Right atrium auricular region (tissue), 2 donors: ENCODE data around the gene TMPRSS6. TPM values are rescaled to one million over a fixed set of nuclear protein-coding genes. Genes with fewer than 3 reads are reported as not detected.

Source experiments
- DNase-seq: peaks from one replicate; pipeline ENCODE4 v3.0.0-alpha.2; 2019; ENCODE audit warnings: low spot score
- H3K27ac ChIP-seq, 2 donors: fragments of 200-600 bp; sonication (generic); 1 replicate in 1 of 2; 2 replicates in 1 of 2; pipeline ENCODE4 v1.5.1; 2016 to 2019
- H3K27me3 ChIP-seq, 2 donors: fragments of 200-600 bp; sonication (generic); one replicate each; pipeline versions ENCODE4 v1.5.1 to v1.6.0; 2017 to 2019
- H3K36me3 ChIP-seq: fragments of 200-600 bp; sonication (generic); one replicate; pipeline ENCODE4 v1.5.1; 2016
- H3K4me1 ChIP-seq, 2 donors: fragments of 200-600 bp; sonication (generic); one replicate each; pipeline versions ENCODE4 v1.5.1 to v1.6.0; 2017 to 2019
- H3K4me3 ChIP-seq, 2 donors: fragments of 200-600 bp; sonication (generic); 1 replicate in 1 of 2; 2 replicates in 1 of 2; pipeline ENCODE4 v1.5.1; 2017 to 2019; ENCODE audit warnings: mild to moderate bottlenecking in 1 of 2, moderate library complexity in 1 of 2
- H3K9me3 ChIP-seq, 2 donors: fragments of 200-600 bp; sonication (generic); one replicate each; pipeline ENCODE4 v1.5.1; 2019
- total RNA-seq, 2 donors: library from RNA; depleted of rRNA; stranded (reverse); fragments of >200 nt; gene quantifications; one replicate each; pipeline ENCODE4 v1.1.0, GENCODE V29; 2016
- TF ChIP-seq, protein P1 (sequence below), 2 donors: fragments of 200-600 bp; sonication (generic); IDR thresholded peaks; one replicate each; pipeline ENCODE4 v1.5.1; 2019; ENCODE audit warnings: antibody characterized with exemption in 2 of 2

The TMPRSS6 gene
- total RNA-seq, 2 donors from 2014 or later = not detected

- no peaks in the 10 kb centered on the region for H3K9me3 ChIP-seq
- H3K27ac ChIP-seq = no peak overlapping the region
- TF ChIP-seq, protein P1, sequence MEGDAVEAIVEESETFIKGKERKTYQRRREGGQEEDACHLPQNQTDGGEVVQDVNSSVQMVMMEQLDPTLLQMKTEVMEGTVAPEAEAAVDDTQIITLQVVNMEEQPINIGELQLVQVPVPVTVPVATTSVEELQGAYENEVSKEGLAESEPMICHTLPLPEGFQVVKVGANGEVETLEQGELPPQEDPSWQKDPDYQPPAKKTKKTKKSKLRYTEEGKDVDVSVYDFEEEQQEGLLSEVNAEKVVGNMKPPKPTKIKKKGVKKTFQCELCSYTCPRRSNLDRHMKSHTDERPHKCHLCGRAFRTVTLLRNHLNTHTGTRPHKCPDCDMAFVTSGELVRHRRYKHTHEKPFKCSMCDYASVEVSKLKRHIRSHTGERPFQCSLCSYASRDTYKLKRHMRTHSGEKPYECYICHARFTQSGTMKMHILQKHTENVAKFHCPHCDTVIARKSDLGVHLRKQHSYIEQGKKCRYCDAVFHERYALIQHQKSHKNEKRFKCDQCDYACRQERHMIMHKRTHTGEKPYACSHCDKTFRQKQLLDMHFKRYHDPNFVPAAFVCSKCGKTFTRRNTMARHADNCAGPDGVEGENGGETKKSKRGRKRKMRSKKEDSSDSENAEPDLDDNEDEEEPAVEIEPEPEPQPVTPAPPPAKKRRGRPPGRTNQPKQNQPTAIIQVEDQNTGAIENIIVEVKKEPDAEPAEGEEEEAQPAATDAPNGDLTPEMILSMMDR (IDR thresholded peaks at IDR 0.05) = no peak
- H3K4me1 ChIP-seq = no peaks in the 10 kb centered on the region
- no peak for DNase-seq
- no peak overlapping the region for H3K4me3 ChIP-seq
- H3K27me3 ChIP-seq = peaks cover 0 to 16% of the 10 kb centered on the region in 2 donors
- H3K36me3 ChIP-seq = peaks cover 5% of the 10 kb centered on the region
Measured at GRCh38 chr22:37065961-37066360, 43.6 kb downstream of the TMPRSS6 start.

DNA sequence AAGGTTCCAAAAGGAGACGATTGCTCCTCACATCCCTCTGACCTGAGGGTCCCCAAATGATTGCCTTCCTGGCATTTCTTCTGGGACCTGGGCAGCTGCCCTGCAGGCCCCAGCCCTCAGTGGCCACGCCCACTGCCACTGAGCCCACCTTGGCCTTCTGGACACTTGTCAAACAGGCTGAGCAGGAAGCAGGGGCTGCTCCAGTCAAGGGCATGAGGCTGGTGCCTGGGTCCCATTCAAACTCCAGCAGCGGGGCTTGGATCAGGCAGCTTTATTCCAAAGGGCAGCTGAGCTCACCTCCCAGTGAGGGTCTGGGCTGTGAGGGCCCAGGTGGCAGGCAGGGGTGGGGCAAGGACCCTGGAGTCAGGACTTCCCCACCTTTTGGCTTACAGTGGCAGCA is 44.3 kb downstream of the TMPRSS6 start:
- H3K27ac ChIP-seq = no peak overlapping the region
- DNase-seq = no peak

GRCh38 chr22:37064553-37064952 is 45.0 kb downstream of the TMPRSS6 start:
- Histone ChIP-seq H3K4me1 (no peaks in the 10 kb centered on the region), H3K4me3 (no peak overlapping the region), H3K27me3 (peaks cover 0 to 14% of the 10 kb centered on the region in 2 donors), H3K9me3 (no peaks in the 10 kb centered on the region), H3K27ac (no peak overlapping the region), H3K36me3 (peaks cover 16% of the 10 kb centered on the region)
- DNase-seq = no peak
- TF ChIP-seq, protein P1 (IDR thresholded peaks at IDR 0.05) = no peak

More for the DNA sequence above, 44.3 kb downstream of the TMPRSS6 start:
- peaks cover 10% of the 10 kb centered on the region for H3K36me3 ChIP-seq
- peaks cover 0 to 16% of the 10 kb centered on the region in 2 donors for H3K27me3 ChIP-seq
- TF ChIP-seq, protein P1 (IDR thresholded peaks at IDR 0.05) = no peak
- H3K9me3 ChIP-seq = no peaks in the 10 kb centered on the region
- H3K4me1 ChIP-seq = no peaks in the 10 kb centered on the region
- no peak overlapping the region for H3K4me3 ChIP-seq

- no peak for DNase-seq
- Histone ChIP-seq H3K36me3 (peaks cover 20% of the 10 kb centered on the region), H3K9me3 (no peaks in the 10 kb centered on the region), H3K4me3 (no peak overlapping the region), H3K27ac (no peak overlapping the region), H3K4me1 (no peaks in the 10 kb centered on the region), H3K27me3 (peaks cover 0 to 6% of the 10 kb centered on the region in 2 donors)
- TF ChIP-seq, protein P1 (IDR thresholded peaks at IDR 0.05) = no peak
Measured at GRCh38 chr22:37063431-37064420, 45.8 kb downstream of the TMPRSS6 start.

DNA sequence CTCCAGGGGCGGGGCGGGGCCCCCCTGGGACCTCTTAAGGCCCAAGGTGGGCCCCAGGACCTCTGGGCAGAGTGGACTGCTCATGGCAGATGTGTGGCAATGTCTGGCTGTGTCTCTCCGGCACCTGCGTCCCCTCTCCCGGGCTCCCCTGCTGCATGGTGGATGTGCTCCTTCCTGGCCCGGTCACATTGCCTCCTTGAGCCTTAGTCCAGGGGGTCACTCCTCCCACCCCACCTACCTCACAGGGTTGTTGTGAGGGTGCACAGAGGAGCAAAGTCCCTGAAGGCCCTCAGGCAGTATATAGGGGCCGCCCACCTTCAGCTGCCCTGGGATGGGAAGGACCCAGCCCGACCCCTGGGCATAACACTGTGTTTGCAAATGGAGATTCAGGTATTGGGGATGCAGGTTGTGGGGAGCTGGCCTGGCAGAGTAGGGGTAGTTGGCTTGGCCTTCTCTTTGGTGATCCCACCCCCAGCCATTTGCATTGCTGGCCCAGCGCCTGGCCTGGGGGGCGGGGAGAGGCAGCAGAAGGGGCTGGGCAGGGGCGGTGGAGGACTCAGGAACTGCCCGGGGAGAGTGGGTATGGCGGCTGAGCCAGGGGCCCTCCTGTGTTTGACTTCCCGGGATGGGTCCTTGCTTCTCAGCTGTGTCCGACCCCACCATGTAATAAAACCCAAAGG is 46.7 kb downstream of the TMPRSS6 start:
- Histone ChIP-seq H3K4me1 (no peaks in the 10 kb centered on the region), H3K27me3 (no peaks in the 10 kb centered on the region), H3K36me3 (peaks cover 27% of the 10 kb centered on the region), H3K9me3 (no peaks in the 10 kb centered on the region), H3K4me3 (no peak overlapping the region), H3K27ac (no peak overlapping the region)
- DNase-seq = no peak
- TF ChIP-seq, protein P1 (IDR thresholded peaks at IDR 0.05) = no peak
